GM18907 (cell line): ENCODE data around the gene PPP1R37.

Experiments
- ATAC-seq: cut with Tn5 transposase; IDR thresholded peaks from one replicate; pipeline ENCODE4 v1.9.1; 2021; ENCODE audit warnings: mild to moderate bottlenecking, moderate library complexity; ENCODE audit not compliant: unreplicated experiment

PPP1R37 gene

GRCh38 chr19:45186509-45187334, 93.7 kb downstream of the PPP1R37 start:
- ATAC-seq, result no peak

DNA sequence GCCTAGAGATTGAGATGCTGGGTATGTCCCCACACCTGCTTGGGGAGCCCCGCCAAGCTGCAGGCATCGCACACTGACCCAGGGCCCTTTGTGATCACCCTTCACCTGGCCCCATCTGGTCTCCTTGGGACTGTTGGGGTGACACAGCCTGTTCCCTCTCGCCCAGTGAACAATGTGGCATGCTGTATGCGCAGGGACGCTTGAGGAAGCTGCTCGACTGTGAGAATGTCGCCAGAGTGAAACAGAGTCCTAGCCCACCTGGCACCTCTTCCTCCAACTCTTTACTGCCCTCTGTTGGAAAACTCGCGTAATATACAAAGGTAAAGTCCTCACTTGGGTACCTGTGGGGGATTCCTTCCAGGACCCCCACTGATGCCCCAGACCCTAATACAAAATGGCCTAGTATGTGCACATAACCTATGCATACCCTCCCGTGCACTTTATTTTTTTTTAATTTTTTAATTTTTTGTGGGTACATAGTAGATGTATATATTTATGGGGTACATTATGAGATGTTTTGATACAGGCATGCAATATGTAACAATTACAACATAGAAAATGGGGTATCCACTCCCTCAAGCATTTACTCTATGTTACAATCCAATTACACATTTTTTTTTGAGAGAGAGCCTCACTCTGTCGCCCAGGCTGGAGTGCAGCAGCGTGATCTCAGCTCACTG, 94.6 kb downstream of the PPP1R37 start:
- no peak for ATAC-seq

- ATAC-seq, result no peak
Observed at GRCh38 chr19:45189971-45190370, 97.0 kb downstream of the PPP1R37 start.

DNA sequence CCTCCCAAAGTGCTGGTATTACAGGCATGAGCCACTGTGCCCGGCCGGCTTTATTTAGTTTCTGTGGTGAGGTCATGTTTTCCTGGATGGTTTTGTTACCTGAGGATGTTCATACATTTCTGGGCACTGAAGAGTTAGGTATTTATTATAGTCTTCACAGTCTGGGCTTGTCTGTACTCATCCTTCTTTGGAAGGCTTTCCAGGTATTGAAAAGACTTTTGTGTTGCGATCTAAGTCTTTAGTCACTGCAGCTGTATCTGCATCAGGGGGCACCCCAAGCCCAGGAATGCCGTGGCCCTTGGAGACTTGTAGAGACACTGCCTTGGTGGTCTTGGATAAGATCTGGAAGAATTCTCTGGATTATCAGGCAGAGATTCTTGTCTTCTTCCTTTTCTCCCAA, 98.4 kb downstream of the PPP1R37 start:
- no peak for ATAC-seq

- no peak for ATAC-seq
Observed at GRCh38 chr19:45195764-45196163, 102.8 kb downstream of the PPP1R37 start.
